C4-2B (cell line): ENCODE measurements around the gene OR52B6.

ENCODE experiments used
- CTCF ChIP-seq: fragments of 450-650 bp; conservative IDR thresholded peaks from 2 replicates; pipeline ENCODE4 v1.5.1; 2017; ENCODE audit warnings: mild to moderate bottlenecking
- ZFX ChIP-seq: fragments of 450-650 bp; IDR thresholded peaks from 2 replicates; pipeline ENCODE4 v1.6.1; 2017

GRCh38 chr11:5556596-5557188 lies 24.0 kb upstream of the OR52B6 start:
- TF ChIP-seq CTCF = no peak
- no peak for TF ChIP-seq ZFX
